Liver (tissue), 3 donors: ENCODE results near the gene AGFG1.

Experiments used
- ATF3 ChIP-seq: IDR thresholded peaks from 2 replicates; pipeline ENCODE4 v1.6.1; 2016; ENCODE audit warnings: antibody characterized with exemption
- CTCF ChIP-seq: fragments of 150-350 bp; IDR thresholded peaks from 2 replicates; pipeline ENCODE4 v1.5.1; 2017; ENCODE audit warnings: improper control_type of control experiment, low read depth, low read length; ENCODE audit not compliant: missing input control
- EGR1 ChIP-seq, 2 donors: IDR thresholded peaks; 2 replicates each; pipeline ENCODE4 v1.6.1; 2016 to 2018; ENCODE audit warnings: antibody characterized with exemption in 2 of 2, low read depth in 2 of 2
- FOXA1 ChIP-seq: IDR thresholded peaks from 2 replicates; pipeline ENCODE4 v1.6.1; 2016; ENCODE audit warnings: antibody characterized with exemption
- GABPA ChIP-seq, 2 donors: IDR thresholded peaks in 1 of 2; conservative IDR thresholded peaks in 1 of 2; 2 replicates each; pipeline ENCODE4 v1.6.1; 2016; ENCODE audit warnings: antibody characterized with exemption in 2 of 2, mild to moderate bottlenecking in 1 of 2, moderate library complexity in 1 of 2
- JUND ChIP-seq, 2 donors: IDR thresholded peaks; 2 replicates each; pipeline ENCODE4 v1.6.1; 2016; ENCODE audit warnings: antibody characterized with exemption in 2 of 2
- MAX ChIP-seq: IDR thresholded peaks from 2 replicates; pipeline ENCODE4 v1.6.1; 2016; ENCODE audit warnings: antibody characterized with exemption
- RAD21 ChIP-seq, 2 donors: IDR thresholded peaks; 2 replicates each; pipeline ENCODE4 v1.6.1; 2016; ENCODE audit warnings: antibody characterized with exemption in 2 of 2, mild to moderate bottlenecking in 2 of 2
- REST ChIP-seq: IDR thresholded peaks from 2 replicates; pipeline ENCODE4 v1.6.1; 2016; ENCODE audit warnings: antibody characterized with exemption, mild to moderate bottlenecking
- RXRA ChIP-seq, 2 donors: IDR thresholded peaks; 2 replicates each; pipeline ENCODE4 v1.6.1; 2017 to 2018; ENCODE audit warnings: antibody characterized with exemption in 2 of 2, mild to moderate bottlenecking in 1 of 2
- SP1 ChIP-seq: IDR thresholded peaks from 2 replicates; pipeline ENCODE4 v1.6.1; 2018; ENCODE audit warnings: antibody characterized with exemption, mild to moderate bottlenecking
- TAF1 ChIP-seq: conservative IDR thresholded peaks from 2 replicates; pipeline ENCODE4 v1.6.1; 2016; ENCODE audit warnings: antibody characterized with exemption, mild to moderate bottlenecking
- YY1 ChIP-seq: IDR thresholded peaks from 2 replicates; pipeline ENCODE4 v1.6.1; 2016; ENCODE audit warnings: antibody characterized with exemption, mild to moderate bottlenecking
- ZBTB33 ChIP-seq: IDR thresholded peaks from 2 replicates; pipeline ENCODE4 v1.6.1; 2016; ENCODE audit warnings: antibody characterized with exemption
- donor health status: healthy.
- donor health status: healthy.

- TF ChIP-seq ZBTB33, result no peak
- TF ChIP-seq CTCF, result no peak
- no peak for TF ChIP-seq REST
- no peak for TF ChIP-seq ATF3
- TF ChIP-seq TAF1, result no peak
- TF ChIP-seq MAX, result no peak
- TF ChIP-seq YY1, result no peak
- TF ChIP-seq GABPA (IDR thresholded peaks at IDR 0.05 in 1 of 2, conservative IDR thresholded peaks at IDR 0.05 in 1 of 2), result no peak
- TF ChIP-seq JUND (IDR thresholded peaks at IDR 0.05), result no peak
- TF ChIP-seq SP1, result no peak
- no peak for TF ChIP-seq RXRA (IDR thresholded peaks at IDR 0.05)
- TF ChIP-seq EGR1 (IDR thresholded peaks at IDR 0.05; ENCODE audit: low read depth in 2 of 2), result no peak
- TF ChIP-seq RAD21 (IDR thresholded peaks at IDR 0.05), result no peak
- TF ChIP-seq FOXA1, result no peak
Observed at GRCh38 chr2:227461811-227462461, 10.0 kb upstream of the AGFG1 start.
